HG03025 (cell line): Measurements from ENCODE around the gene KLHDC9.
"Not testable (repeated sequence)": the region's sequence is repeated elsewhere in the genome, so short reads cannot be mapped to it uniquely, and the experiment has no call there.

Experiments
- ATAC-seq: cut with Tn5 transposase; IDR thresholded peaks from one replicate; pipeline ENCODE4 v1.9.1; 2021; ENCODE audit warnings: mild to moderate bottlenecking, moderate library complexity; ENCODE audit not compliant: unreplicated experiment, low FRiP score

Gene KLHDC9, protein sequence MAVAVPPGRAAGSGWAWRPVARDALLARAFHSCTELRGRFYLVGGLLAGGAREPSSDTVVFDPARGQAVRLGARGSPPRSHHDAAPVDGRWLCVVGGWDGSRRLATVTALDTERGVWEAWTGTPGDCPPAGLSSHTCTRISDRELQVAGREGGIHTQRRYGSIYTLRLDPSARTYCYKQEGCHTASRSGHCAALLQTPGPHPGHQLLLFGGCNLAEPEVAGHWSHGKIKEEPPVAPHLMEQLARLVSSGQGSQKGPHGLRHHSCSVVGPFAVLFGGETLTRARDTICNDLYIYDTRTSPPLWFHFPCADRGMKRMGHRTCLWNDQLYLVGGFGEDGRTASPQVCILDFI

DNA sequence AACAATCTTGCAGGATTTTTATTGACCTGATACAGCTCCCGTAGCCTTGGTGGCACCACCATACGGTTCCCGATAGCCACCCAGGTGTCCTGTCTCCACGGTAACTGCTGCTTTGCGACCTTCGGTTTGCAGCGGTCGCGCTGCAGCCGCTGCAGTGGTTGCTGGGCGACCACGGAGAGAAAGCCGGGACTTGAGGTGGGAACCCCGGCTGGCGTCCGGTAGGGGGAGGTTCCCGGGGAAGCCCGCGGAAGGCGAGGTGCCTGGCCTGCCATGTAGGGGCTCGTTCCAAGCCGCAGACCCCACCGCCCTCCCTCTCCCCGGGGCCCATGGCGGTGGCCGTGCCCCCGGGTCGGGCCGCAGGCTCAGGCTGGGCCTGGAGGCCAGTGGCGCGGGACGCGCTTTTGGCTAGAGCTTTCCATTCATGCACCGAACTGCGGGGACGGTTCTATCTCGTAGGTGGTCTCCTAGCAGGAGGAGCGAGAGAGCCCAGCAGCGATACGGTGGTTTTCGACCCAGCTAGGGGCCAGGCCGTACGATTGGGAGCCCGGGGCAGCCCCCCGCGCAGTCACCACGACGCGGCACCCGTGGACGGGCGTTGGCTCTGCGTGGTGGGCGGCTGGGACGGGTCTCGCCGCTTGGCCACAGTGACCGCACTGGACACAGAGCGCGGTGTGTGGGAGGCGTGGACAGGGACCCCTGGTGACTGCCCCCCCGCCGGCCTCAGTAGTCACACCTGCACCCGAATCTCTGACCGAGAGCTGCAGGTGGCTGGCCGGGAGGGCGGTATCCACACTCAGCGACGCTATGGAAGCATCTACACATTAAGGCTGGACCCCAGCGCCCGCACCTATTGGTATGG lies at the start of gene KLHDC9:
TSS of gene KLHDC9 (plus strand) at position 152 of the 859 bp plus-strand sequence. CDS start at position 327, 175 bp downstream.
- ATAC-seq, result peak; percentile 58

DNA sequence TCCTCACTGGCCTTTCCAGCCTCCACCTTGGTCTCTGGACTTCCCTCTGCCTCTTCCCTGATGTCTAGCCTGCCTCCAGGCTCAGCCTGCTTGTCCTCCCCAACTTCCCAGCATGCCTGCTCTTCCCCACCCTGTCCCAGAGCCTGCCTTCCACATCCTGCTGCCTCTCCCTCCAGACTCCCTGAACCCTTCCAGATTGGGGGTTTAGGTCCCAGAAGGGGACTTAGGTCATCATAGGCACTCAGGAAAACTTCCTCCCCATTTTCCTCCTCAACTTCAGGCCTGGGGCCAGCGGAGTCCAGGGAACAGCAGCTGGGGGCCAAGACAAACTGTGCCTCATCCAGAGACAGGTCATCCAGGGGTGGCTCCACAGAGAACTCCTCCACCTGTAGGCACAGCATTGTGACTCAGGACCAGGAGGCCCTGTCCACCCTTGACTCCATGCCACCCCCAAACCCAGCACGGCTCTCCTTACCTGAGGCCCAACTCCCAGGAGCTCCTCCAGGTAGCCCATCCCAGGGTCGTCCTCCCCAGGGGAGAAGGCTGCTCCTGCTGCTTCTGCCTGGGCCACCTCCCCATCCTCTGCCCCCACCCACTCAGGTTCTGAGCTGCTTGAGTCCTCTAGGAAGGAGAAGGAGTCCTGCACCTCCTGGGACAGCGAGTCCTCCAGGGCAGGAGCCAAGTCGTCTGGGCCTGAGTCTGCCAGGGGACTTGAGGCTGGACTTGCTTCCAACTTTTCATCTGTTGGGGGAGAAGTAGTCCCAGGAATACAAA lies 49.0 kb upstream of the KLHDC9 start:
- ATAC-seq, result no peak

DNA sequence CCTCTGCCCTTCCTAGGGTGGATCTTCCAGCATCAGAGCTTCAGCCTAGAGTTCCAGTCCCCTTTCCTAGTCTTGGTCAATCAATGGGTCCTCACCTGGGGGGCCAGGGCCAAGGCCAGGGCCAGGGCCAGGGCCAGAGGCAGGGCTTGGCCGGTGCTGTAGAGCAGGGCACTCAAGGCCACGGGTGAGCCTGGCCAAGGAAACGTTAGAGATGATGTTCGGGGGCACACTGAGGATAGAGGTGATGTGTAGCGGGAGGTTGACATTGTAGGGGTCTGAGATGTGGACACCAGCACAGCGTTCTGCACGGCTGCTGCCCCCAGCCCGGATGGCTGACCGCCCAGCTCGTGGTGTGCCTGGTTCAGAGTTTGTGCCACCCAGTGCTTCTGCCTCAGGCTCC lies 46.9 kb upstream of the KLHDC9 start:
- no peak for ATAC-seq

DNA sequence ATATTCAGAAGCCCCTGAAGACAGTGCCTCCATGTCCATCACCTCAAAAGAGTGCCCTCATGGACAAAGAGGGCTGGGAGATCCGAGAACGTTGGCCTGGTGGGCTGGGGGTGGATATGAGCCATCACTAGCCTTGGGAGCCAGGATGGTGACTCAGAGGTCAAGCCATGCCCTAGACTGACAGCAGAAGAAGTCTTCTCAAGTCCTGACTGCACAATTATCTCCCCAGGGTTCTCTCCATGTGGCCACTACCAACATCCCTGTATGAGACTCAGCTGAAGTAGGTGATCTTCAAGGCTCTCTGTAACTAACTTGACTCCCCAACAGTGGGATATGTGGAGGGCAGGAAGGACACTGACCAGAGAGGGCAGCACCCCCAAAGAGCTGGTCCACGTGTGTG lies 45.3 kb upstream of the KLHDC9 start:
- ATAC-seq, result no peak

DNA sequence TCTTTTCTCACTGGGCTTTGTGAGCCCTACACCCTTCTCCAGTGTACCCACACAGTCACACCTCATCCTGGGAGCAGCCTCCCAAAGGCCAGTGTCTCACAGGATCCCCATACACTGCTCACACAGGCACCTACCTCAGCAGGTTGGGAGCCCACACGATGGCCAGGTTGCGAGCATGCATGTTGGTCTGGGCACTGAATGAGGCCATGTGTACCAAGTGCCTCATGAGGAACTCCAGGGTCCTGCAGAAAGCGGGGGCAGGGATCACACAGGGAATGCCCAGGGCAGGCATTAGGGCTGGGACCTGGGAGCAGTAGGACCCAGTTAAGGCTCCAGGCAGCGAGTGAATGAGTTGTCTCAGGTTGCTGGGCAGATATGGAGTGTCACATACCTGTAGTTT lies 43.9 kb upstream of the KLHDC9 start:
- ATAC-seq, result no peak

DNA sequence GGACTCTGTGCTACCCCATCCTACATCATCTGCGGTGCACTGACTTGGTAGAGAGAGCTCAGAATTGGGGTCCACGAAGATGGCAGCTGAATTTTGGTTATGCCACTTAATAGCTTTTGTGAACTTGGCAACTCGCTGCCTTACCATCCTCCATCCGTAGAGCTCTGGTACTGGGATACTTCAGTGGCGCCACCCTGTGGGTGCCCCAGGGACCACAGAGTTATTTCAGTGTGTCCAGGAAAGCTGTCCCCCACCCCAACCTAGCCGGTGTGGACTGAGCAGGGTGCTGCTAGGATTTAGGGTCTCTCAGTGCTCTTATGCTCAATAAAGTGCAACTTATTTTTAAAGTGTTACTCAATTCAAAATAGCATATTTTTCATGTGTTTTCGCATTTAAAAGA lies 43.4 kb upstream of the KLHDC9 start:
- no peak for ATAC-seq

DNA sequence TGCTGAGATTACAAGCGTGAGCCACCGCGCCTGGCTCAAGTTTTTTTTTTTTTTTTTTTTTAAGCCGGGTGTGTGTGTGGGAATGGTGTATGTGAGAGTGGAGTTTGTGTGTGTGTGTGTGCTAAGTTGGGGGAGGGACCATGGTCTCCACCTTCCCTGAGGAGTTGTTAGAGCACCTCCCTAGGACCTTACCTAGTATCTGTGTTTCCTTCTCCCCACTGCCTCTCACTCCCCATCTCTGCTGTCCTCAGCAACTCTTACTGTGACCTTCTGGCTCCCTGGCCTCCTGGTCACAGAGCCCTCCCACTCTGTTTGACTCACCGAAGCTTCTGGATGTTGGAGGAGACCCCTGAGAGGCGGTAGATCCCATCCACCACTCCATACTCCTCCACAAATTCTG lies 38.9 kb upstream of the KLHDC9 start:
- no peak for ATAC-seq

DNA sequence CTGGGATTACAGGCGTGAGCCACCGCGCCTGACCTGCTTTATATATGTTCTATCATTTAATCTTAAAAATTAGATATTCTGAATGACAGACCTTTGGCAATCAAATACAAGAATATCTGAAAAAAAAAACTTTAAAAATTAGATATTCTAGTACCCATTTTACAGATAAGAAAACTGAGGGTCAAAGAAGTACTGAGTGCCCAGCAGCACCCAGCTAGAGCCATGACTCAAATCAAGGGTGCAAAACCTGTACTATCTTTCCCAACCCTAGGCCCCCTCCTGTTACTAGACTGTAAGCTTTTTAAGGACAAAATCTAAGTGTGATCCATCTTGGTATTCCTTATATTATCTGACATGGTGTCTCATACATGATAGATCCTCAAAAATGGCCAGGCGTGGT lies 36.7 kb upstream of the KLHDC9 start:
- no peak for ATAC-seq

DNA sequence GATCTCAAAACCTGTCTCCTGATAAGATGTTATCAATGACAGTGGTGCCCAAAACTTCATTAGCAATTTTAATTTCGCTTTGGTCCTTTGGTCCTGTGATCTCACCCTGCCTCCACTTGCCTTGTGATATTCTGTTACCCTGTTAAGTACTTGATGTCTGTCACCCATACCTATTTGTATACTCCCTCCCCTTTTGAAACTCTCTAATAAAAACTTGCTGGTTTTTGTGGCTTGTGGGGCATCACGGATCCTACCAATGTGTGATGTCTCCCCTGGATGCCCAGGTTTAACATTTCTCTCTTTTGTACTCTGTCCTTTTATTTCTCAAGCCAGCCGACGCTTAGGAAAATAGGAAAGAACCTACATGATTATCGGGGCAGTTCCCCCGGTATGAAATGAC lies 34.2 kb upstream of the KLHDC9 start:
- ATAC-seq, result not testable (repeated sequence)

DNA sequence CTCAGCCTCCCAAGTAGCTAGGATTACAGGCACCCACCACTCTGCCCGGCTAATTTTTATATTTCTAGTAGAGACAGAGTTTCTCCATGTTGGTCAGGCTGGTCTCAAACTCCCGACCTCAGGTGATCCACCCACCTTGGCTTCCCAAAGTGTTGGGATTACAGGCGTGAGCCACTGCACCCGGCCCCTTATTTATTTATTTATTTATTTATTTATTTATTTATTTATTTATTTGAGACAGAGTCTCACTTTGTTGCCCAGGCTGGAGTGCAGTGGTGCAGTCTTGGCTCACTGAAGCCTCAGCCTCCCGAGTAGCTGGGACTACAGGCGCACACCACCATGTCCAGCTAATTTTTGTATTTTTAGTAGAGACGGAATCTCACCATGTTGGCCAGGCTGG lies 32.5 kb upstream of the KLHDC9 start:
- not testable (repeated sequence) for ATAC-seq

DNA sequence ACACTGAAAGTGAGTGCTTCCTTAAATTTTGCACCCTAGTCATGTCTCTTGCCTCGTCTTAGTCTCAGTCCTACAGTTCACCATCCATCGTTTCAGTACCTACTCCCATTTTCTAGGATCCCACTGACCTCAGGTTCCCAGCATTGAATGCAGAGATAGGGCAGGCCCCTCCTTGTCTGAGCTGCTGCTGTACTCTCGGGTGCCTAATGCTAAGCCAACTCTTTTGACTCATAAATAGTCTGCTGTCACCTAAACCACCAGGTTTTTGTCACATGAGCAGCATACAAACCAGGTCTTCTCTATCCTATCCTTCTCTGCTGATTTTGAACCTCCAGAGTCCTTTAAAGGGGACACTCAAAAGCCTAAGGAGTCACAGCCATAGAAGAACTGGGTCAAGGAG lies 31.5 kb upstream of the KLHDC9 start:
- no peak for ATAC-seq

DNA sequence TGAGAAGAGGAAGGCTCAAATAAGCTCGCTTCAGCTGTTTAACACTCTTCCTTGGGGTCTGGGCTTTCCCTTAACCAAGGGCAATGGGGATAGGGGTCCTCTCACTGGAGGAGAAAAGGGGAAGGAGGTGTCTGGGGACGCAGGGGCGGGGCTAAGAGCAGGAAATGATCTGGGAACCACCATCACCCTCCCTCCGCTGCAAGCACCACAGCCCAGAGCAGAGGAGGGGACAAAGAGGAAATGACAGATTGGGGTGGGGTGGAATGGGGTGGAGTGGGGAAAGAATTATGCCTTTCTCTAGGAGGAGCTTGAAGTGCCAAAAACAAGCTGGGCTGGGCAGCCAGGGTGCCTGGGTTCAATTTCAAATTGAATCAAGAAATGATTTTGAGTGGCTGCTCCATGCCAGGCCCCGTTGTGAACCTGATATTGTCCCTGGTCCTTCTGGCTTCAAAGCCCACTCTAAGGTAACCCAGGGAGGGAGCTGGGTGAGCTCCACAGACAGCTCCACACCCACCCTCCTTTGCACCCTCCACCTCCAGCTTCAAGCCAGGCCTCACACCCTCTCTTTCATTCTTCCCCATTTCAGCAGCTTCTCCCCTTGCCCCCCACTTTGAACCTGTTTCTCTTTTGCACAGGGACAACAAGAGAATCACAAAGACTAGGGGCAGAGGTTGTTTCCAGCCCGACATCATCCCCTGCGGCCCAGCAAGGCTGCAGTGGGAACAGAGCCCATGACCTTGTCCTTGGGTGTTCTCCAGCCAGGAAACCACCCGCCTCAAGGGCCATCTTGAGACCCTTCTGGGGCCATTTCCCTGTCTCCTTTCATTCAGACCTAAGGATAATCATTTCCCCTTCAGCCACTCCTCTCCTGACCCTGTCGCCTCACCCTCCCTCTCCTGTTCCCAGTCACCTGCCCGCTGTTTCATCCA lies 29.6 kb upstream of the KLHDC9 start:
- peak; percentile 46 for ATAC-seq

DNA sequence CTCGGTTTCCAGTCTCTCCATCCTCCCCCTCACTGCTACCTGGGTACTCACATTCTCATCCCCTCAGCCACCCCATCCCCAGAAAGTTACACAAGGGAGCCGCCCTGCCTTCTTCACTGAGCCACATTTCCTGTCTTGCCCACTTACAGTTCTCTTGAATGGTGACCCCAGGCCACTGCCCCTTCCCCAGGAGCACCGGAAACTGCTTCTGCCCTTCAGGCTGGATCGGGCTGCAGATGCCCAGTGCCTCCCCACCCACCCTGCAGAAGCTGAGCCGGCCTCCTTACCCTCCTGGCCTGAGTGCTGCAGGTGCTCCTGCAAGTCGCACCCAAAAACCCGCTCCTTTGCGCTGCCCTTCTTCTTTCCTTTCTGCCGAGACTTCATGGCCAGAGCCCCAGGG lies 28.9 kb upstream of the KLHDC9 start:
- no peak for ATAC-seq

DNA sequence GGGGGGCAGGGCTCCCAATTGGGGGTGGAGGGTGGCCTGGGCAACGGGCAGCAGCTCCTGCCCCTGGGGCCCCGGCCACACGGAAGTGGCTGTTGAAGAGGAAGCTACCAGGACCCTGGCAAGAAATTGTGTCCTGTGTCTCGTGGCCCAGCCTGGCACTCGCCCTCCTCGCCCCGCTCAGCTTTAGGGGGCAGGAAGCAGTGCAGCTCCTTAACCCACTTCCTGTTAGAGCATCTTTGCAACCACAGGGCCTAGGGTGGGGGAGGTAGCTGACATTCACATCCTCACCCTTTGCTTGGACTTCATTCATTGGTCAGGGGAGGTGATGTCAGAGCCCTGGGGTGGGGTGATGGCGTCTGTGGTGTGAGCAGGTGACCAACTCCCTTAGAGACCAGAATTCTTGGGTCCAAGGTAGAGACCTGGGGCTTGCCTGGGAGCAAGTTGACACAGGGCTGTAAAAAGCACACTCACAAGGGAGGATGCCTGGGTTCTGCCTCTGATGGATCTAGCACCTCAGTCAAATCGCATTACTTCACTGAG lies 28.4 kb upstream of the KLHDC9 start, which contains the start of gene ARHGAP30:
TSS of gene ARHGAP30 (minus strand) at position 161 of the 540 bp plus-strand sequence. CDS start 267 bp downstream, outside the sequence.
- peak; percentile 80 for ATAC-seq

DNA sequence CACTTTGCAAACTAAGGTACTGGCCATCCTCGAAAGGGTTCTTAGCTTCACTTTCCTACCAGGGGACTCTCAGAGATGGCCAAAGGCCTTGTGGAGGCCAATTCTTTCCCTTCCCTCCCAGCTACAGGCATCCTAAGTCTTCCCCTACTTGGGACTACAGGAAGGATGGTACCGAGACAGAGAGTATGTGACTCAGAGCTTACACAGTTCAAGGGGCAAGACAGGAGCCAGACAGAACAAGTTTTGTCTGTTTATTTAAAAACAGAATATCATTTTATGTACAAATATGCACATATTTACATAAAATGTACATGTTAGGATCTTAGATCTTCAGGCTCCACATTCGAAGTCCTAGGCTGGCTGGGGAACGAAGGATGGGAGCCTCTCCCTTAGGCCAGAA lies 27.4 kb upstream of the KLHDC9 start:
- ATAC-seq, result no peak

DNA sequence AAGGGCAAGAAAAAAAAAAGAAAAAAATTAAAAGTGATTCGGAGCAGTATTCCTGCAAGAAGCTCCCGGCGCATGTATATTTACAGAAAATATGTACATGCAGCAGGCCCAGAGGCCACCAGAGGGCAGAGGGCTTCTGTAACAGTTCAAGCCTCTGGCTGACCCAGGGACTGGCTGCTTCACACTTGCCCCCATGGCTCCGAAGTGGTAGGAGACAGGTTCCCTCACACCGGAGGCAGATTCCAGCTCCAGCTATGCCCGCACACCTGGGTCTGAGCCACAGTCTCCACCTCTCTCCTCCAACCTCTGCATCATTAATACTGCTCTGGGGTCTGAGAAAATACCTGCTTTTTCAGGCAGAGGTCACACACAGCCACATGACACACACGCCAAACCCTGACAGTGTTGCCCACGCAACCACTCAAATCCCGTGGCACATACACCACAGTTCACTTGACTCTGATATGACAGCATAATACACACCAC lies 26.2 kb upstream of the KLHDC9 start:
- no peak for ATAC-seq

DNA sequence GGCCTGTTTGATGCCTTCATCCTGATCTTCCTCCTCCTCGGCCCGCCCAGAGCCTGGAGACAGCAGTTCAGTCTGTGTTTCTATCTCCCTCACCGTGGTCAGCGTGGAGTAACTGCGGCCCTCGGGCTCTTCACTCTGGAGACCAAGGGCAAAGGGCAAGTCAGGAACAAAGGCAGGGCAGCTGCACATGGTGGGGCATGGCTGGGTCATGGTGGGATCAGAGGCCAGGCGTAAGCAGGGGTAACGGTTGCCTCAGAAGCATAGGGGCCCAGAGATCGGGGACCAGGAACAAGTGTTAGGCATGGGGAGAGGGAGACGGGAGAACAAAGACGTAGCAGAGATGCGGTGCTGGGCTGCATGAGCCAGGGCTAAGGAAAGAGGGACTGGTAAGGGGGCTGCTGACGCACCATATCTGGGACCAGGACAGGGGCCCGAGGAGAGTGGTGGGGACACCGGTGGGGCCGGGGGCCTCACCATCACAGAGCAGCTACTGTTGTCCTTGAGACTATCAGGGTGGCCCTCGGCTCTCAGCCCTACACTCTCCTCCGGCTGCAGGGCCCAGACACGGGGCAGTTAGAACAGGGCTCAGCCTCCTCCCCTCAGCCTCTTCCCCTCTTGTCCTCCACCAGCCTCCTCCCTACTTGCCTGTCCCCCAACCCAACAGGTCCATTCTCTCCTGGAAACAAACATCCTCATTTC lies 25.3 kb upstream of the KLHDC9 start:
- ATAC-seq, result no peak

DNA sequence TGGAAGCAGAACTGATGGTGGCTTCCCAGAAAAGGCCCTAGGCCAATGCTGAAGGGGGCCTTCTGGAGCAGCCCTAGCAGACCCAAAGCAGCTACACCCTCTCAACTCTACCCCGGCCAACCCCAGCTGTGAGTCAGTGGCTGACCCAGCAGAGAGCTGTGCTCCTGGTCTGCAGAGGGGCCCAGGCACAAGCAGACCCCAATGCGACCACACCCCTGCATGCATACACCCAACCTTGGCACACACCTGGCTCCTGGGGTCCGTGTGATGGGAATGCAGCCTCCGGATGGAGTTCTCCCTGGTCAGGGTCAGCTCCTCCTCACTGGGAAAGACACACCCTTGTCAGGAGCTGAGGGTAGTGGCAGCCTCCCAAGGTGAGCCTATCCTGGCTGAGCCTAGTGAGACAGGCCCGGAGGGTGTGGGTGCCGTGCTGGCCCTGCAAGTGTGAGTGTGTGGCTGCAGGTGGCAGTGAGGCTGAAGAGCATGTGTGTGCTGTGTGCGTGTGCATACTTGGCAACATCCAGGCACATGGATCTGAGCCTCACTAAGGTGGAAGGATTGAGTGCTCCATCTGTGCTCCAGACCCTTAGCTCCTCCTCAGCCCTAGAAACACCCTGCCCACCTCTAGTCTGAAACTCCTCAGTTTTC lies 24.6 kb upstream of the KLHDC9 start:
- no peak for ATAC-seq
